ENCODE results near the gene PLA2G4D. TPM values are rescaled to one million over a fixed set of nuclear protein-coding genes. Genes with fewer than 3 reads are reported as not detected.

Gene PLA2G4D
- total RNA-seq, 1 donor from 2014 or later = not detected

- no peak for DNase-seq
Measured at GRCh38 chr15:42080186-42080918, 14.0 kb downstream of the PLA2G4D start.

GRCh38 chr15:42079401-42079908 lies 14.9 kb downstream of the PLA2G4D start:
- Mint-ChIP-seq H3K27ac (ENCODE audit: unreplicated experiment) (no peak overlapping the region), H3K27me3 (ENCODE audit: unreplicated experiment) (peaks cover 3% of the 10 kb centered on the region)
- no peak for DNase-seq

More at GRCh38 chr15:42080186-42080918, 14.0 kb downstream of the PLA2G4D start:
- TF ChIP-seq CTCF (IDR thresholded peaks at IDR 0.05; ENCODE audit: partially characterized antibody, unreplicated experiment) = no peak
- Mint-ChIP-seq H3K36me3 (ENCODE audit: unreplicated experiment) (peaks cover 5% of the 10 kb centered on the region), H3K27me3 (ENCODE audit: unreplicated experiment) (peaks cover 3% of the 10 kb centered on the region), H3K4me1 (ENCODE audit: low read depth, unreplicated experiment) (peaks cover 2% of the 10 kb centered on the region), H3K9me3 (ENCODE audit: unreplicated experiment) (peaks cover 2% of the 10 kb centered on the region), H3K27ac (ENCODE audit: unreplicated experiment) (no peak overlapping the region), H3K4me3 (ENCODE audit: unreplicated experiment) (no peak overlapping the region)

GRCh38 chr15:42078903-42079302 lies 15.5 kb downstream of the PLA2G4D start:
- H3K27ac Mint-ChIP-seq (ENCODE audit: unreplicated experiment) = no peak overlapping the region
- DNase-seq = no peak
- H3K9me3 Mint-ChIP-seq (ENCODE audit: unreplicated experiment) = peaks cover 4% of the 10 kb centered on the region
- H3K4me3 Mint-ChIP-seq (ENCODE audit: unreplicated experiment) = no peak overlapping the region
- TF ChIP-seq CTCF (IDR thresholded peaks at IDR 0.05; ENCODE audit: partially characterized antibody, unreplicated experiment) = no peak
- H3K36me3 Mint-ChIP-seq (ENCODE audit: unreplicated experiment) = peaks cover 5% of the 10 kb centered on the region
- H3K4me1 Mint-ChIP-seq (ENCODE audit: low read depth, unreplicated experiment) = peaks cover 2% of the 10 kb centered on the region
- peaks cover 3% of the 10 kb centered on the region for H3K27me3 Mint-ChIP-seq (ENCODE audit: unreplicated experiment)

More at GRCh38 chr15:42079401-42079908, 14.9 kb downstream of the PLA2G4D start:
- Mint-ChIP-seq H3K36me3 (ENCODE audit: unreplicated experiment) (peaks cover 5% of the 10 kb centered on the region), H3K4me1 (ENCODE audit: low read depth, unreplicated experiment) (peaks cover 2% of the 10 kb centered on the region), H3K4me3 (ENCODE audit: unreplicated experiment) (no peak overlapping the region), H3K9me3 (ENCODE audit: unreplicated experiment) (peaks cover 2% of the 10 kb centered on the region)
- TF ChIP-seq CTCF (IDR thresholded peaks at IDR 0.05; ENCODE audit: partially characterized antibody, unreplicated experiment) = no peak

GRCh38 chr15:42077689-42078088 lies 16.7 kb downstream of the PLA2G4D start:
- TF ChIP-seq CTCF (IDR thresholded peaks at IDR 0.05; ENCODE audit: partially characterized antibody, unreplicated experiment) = no peak
- Mint-ChIP-seq H3K9me3 (ENCODE audit: unreplicated experiment) (peaks cover 7% of the 10 kb centered on the region), H3K27me3 (ENCODE audit: unreplicated experiment) (peaks cover 4% of the 10 kb centered on the region), H3K36me3 (ENCODE audit: unreplicated experiment) (peaks cover 5% of the 10 kb centered on the region), H3K27ac (ENCODE audit: unreplicated experiment) (no peak overlapping the region), H3K4me3 (ENCODE audit: unreplicated experiment) (no peak overlapping the region), H3K4me1 (ENCODE audit: low read depth, unreplicated experiment) (peaks cover 2% of the 10 kb centered on the region)
- no peak for DNase-seq

- peaks cover 6% of the 10 kb centered on the region for H3K27me3 Mint-ChIP-seq (ENCODE audit: unreplicated experiment)
- peaks cover 5% of the 10 kb centered on the region for H3K9me3 Mint-ChIP-seq (ENCODE audit: unreplicated experiment)
- DNase-seq = no peak
- no peaks in the 10 kb centered on the region for H3K36me3 Mint-ChIP-seq (ENCODE audit: unreplicated experiment)
- no peak overlapping the region for H3K27ac Mint-ChIP-seq (ENCODE audit: unreplicated experiment)
- TF ChIP-seq CTCF (IDR thresholded peaks at IDR 0.05; ENCODE audit: partially characterized antibody, unreplicated experiment) = no peak
- no peak overlapping the region for H3K4me3 Mint-ChIP-seq (ENCODE audit: unreplicated experiment)
- H3K4me1 Mint-ChIP-seq (ENCODE audit: low read depth, unreplicated experiment) = no peaks in the 10 kb centered on the region
Measured at GRCh38 chr15:42073418-42073817, 20.9 kb downstream of the PLA2G4D start.
